HepG2 (cell line): Measurements from ENCODE around the gene F7. TPM values are rescaled to one million over a fixed set of nuclear protein-coding genes. Genes with fewer than 3 reads are reported as not detected.

Experiments used
- ATF3 ChIP-seq: sonication (generic); formaldehyde crosslinking; IDR thresholded peaks from 2 replicates; pipeline ENCODE4 v1.4.0; 2020; ENCODE audit warnings: missing genetic modification reagents
- CAMTA2 ChIP-seq: sonication (generic); formaldehyde crosslinking; IDR thresholded peaks from 2 replicates; pipeline ENCODE4 v1.4.0; 2020; ENCODE audit warnings: mild to moderate bottlenecking, missing genetic modification reagents, borderline replicate concordance
- CBFB ChIP-seq: sonication (generic); formaldehyde crosslinking; IDR thresholded peaks from 2 replicates; pipeline ENCODE4 v1.4.0; 2020; ENCODE audit warnings: missing genetic modification reagents
- DMAP1 ChIP-seq: IDR thresholded peaks from 2 replicates; pipeline ENCODE4 v1.6.1; 2016
- HBP1 ChIP-seq: IDR thresholded peaks from 2 replicates; pipeline ENCODE4 v1.6.1; 2016; ENCODE audit warnings: low read depth, control low read depth
- HMGXB4 ChIP-seq, 2 experiments: sonication (generic) in 1 of 2; formaldehyde crosslinking in 1 of 2; IDR thresholded peaks; 2 replicates each; pipeline versions ENCODE4 v1.4.0 to v1.6.1; 2018 to 2020; ENCODE audit warnings: missing genetic modification reagents in 2 of 2, borderline replicate concordance in 1 of 2, low read depth in 1 of 2, mild to moderate bottlenecking in 1 of 2, missing biosample characterization in 1 of 2
- PBX2 ChIP-seq: IDR thresholded peaks from 2 replicates; pipeline ENCODE4 v1.6.1; 2016; ENCODE audit warnings: control low read depth
- RARA ChIP-seq: IDR thresholded peaks from 2 replicates; pipeline ENCODE4 v1.6.1; 2016; ENCODE audit warnings: missing genetic modification reagents, missing compliant biosample characterization
- ZBTB10 ChIP-seq: sonication (generic); formaldehyde crosslinking; IDR thresholded peaks from 2 replicates; pipeline ENCODE4 v1.4.0; 2020; ENCODE audit warnings: missing genetic modification reagents, borderline replicate concordance
- ZBTB14 ChIP-seq: sonication (generic); formaldehyde crosslinking; IDR thresholded peaks from 2 replicates; pipeline ENCODE4 v1.4.0; 2020; ENCODE audit warnings: missing genetic modification reagents
- ZFX ChIP-seq: sonication (generic); formaldehyde crosslinking; IDR thresholded peaks from 2 replicates; pipeline ENCODE4 v1.4.0; 2020; ENCODE audit warnings: mild to moderate bottlenecking, low read depth, missing genetic modification reagents, moderate library complexity
- ZNF296 ChIP-seq: sonication (generic); formaldehyde crosslinking; conservative IDR thresholded peaks from 2 replicates; pipeline ENCODE4 v1.5.0; 2020; ENCODE audit warnings: mild to moderate bottlenecking, missing genetic modification reagents
- ZNF331 ChIP-seq: sonication (generic); formaldehyde crosslinking; IDR thresholded peaks from 2 replicates; pipeline ENCODE4 v1.4.0; 2020; ENCODE audit warnings: missing genetic modification reagents
- ZNF446 ChIP-seq: sonication (generic); formaldehyde crosslinking; IDR thresholded peaks from 2 replicates; pipeline ENCODE4 v1.5.0; 2020; ENCODE audit warnings: mild to moderate bottlenecking, missing genetic modification reagents
- ZNF556 ChIP-seq: sonication (generic); formaldehyde crosslinking; IDR thresholded peaks from 2 replicates; pipeline ENCODE4 v1.4.0; 2020; ENCODE audit warnings: mild to moderate bottlenecking, missing genetic modification reagents, borderline replicate concordance
- ZNF704 ChIP-seq: sonication (generic); formaldehyde crosslinking; IDR thresholded peaks from 2 replicates; pipeline ENCODE4 v1.8.1; 2023; ENCODE audit warnings: mild to moderate bottlenecking, inconsistent platforms, moderate library complexity, missing genetic modification reagents, borderline replicate concordance
- ZSCAN22 ChIP-seq: sonication (generic); formaldehyde crosslinking; IDR thresholded peaks from 2 replicates; pipeline ENCODE4 v1.4.0; 2020; ENCODE audit warnings: mild to moderate bottlenecking, missing genetic modification reagents
- polyA plus RNA-seq, 8 experiments: library from polyadenylated mRNA; depleted of rRNA in 3 of 8; stranded (reverse) in 7 of 8; unstranded in 1 of 8; fragments of >200 nt; fragmentation: Illumina TruSeq in 4 of 8; extraction: Trizol in 4 of 8; gene quantifications; 2 replicates each; pipeline versions ENCODE4 v1.2.1 to v1.2.3, GENCODE V29; 2011 to 2016; ENCODE audit warnings: low read depth in 4 of 8, missing spikeins in 1 of 8, mixed read lengths in 1 of 8; ENCODE audit not compliant: insufficient read depth in 1 of 8
- total RNA-seq, 5 experiments: library from RNA; depleted of rRNA; stranded (reverse); fragments of >200 nt; fragmentation: Illumina TruSeq; extraction: Trizol; gene quantifications; 2 replicates each; pipeline ENCODE4 v1.2.3, GENCODE V29; 2016; ENCODE audit warnings: low read depth in 1 of 5

F7 gene
- total and polyA plus RNA-seq, 2 of the 13 experiments (the other 11 are each of a cell fraction or from before 2014, with no cell fraction given): 12.6 to 26.5 TPM

- TF ChIP-seq ZNF331 (CRISPR knock-in tag) (peak; percentile 80), ZSCAN22 (CRISPR knock-in tag) (0 out of 2 replicates have a peak, but pooled peaks have one; percentile 28), ZBTB10 (CRISPR knock-in tag) (no peak), ZNF704 (CRISPR knock-in tag) (0 out of 2 replicates have a peak, but pooled peaks have one; percentile 60), ZFX (peak; percentile 90), DMAP1 (CRISPR knock-in tag) (peak; percentile 86), HMGXB4 (CRISPR knock-in tag; IDR thresholded peaks at IDR 0.05; ENCODE audit: borderline replicate concordance in 1 of 2, low read depth in 1 of 2) (peak; percentile 68 to 80; a peak in 3 of 4 replicates), RARA (CRISPR knock-in tag) (peak; percentile 76), HBP1 (CRISPR knock-in tag) (peak; percentile 79; the same call in 1 of the 2 replicates), ATF3 (CRISPR knock-in tag) (peak; percentile 88), CAMTA2 (no peak), ZNF296 (peak; percentile 94), ZNF446 (CRISPR knock-in tag) (no peak), PBX2 (no peak), CBFB (CRISPR knock-in tag) (peak; percentile 41; the same call in 1 of the 2 replicates), ZNF556 (CRISPR knock-in tag) (peak; percentile 96; the same call in 1 of the 2 replicates), ZBTB14 (no peak)
Measured at GRCh38 chr13:113105032-113105920, at the start of gene F7 (continued).
